ENCODE measurements around the gene MACROD1.

DNA sequence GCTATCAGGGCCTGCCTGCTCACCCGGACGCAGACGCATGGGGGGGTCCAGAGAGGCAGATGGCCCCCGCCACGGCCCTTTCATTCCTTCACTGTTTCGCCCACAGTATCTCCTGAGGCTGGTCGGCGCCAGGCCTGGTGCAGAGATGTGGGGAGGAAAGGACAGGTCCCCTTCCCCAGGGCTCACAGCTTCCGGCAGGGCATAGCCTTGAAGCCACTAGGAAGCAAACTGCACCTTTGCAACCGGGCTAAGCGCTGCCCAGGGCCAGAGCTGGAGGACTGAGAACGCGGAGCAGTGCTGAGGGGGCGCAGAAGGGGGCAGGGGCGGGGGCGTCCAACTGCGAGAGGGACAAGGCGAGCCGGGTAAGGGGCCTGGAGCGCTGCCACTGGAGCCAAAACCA, 150.4 kb downstream of the MACROD1 start:
- TF ChIP-seq CTCF (IDR thresholded peaks at IDR 0.05) = no peak
- no peak for TF ChIP-seq POLR2A (IDR thresholded peaks at IDR 0.05)
- TF ChIP-seq POLR2AphosphoS5 (IDR thresholded peaks at IDR 0.05) = no peak

Measured in suprapubic skin (tissue), 4 donors.